GM19463 (cell line): Measurements from ENCODE around the gene LITAF.
"Not testable (repeated sequence)": the region's sequence is repeated elsewhere in the genome, so short reads cannot be mapped to it uniquely, and the experiment has no call there.

Source experiments
- ATAC-seq: cut with Tn5 transposase; IDR thresholded peaks from one replicate; pipeline ENCODE4 v1.9.1; 2021; ENCODE audit warnings: mild to moderate bottlenecking, moderate library complexity; ENCODE audit not compliant: unreplicated experiment

Gene LITAF

GRCh38 chr16:11601425-11601824 is 14.7 kb upstream of the LITAF start:
- no peak for ATAC-seq

- no peak for ATAC-seq
Measured at GRCh38 chr16:11599579-11599978, 12.9 kb upstream of the LITAF start.

GRCh38 chr16:11597235-11598095 is 10.7 kb upstream of the LITAF start:
- no peak for ATAC-seq

- ATAC-seq: no peak
Measured at GRCh38 chr16:11596572-11597226, 10.0 kb upstream of the LITAF start.

GRCh38 chr16:11593581-11593980 is 6.9 kb upstream of the LITAF start:
- ATAC-seq: no peak

- not testable (repeated sequence) for ATAC-seq
Measured at GRCh38 chr16:11593076-11593475, 6.4 kb upstream of the LITAF start.

GRCh38 chr16:11591630-11592029 is 4.9 kb upstream of the LITAF start:
- ATAC-seq: not testable (repeated sequence)

GRCh38 chr16:11589198-11589550 is 2.5 kb upstream of the LITAF start:
- no peak for ATAC-seq

GRCh38 chr16:11588321-11589197 is 1.8 kb upstream of the LITAF start:
- no peak for ATAC-seq

GRCh38 chr16:11587643-11588247 is 1.0 kb upstream of the LITAF start:
- ATAC-seq: no peak

GRCh38 chr16:11586378-11586855 is 302 bp downstream of the LITAF start:
- ATAC-seq: peak; percentile 14

- ATAC-seq: no peak
Measured at GRCh38 chr16:11585460-11586377, 1.0 kb downstream of the LITAF start.

- ATAC-seq: no peak
Measured at GRCh38 chr16:11583889-11584565, 2.7 kb downstream of the LITAF start.

GRCh38 chr16:11583166-11583565 is 3.6 kb downstream of the LITAF start:
- no peak for ATAC-seq

- no peak for ATAC-seq
Measured at GRCh38 chr16:11582157-11582814, 4.4 kb downstream of the LITAF start.

GRCh38 chr16:11581678-11582077 is 5.0 kb downstream of the LITAF start:
- no peak for ATAC-seq

GRCh38 chr16:11580451-11581086 is 6.2 kb downstream of the LITAF start:
- no peak for ATAC-seq

- ATAC-seq: not testable (repeated sequence)
Measured at GRCh38 chr16:11577290-11577660, 9.4 kb downstream of the LITAF start.
